CD14-positive monocyte (primary cell): ENCODE data around the gene CREG1. TPM values are rescaled to one million over a fixed set of nuclear protein-coding genes. Genes with fewer than 3 reads are reported as not detected.

Experiments used
- DNase-seq, 3 donors: peaks; one replicate each; pipeline ENCODE4 v3.0.0-alpha.2; 2011 to 2022
- H2AFZ ChIP-seq: 2 replicates; pipeline ENCODE4 v1.6.0; 2012; ENCODE audit warnings: mild to moderate bottlenecking, low read depth, low read length, inconsistent platforms; ENCODE audit not compliant: insufficient read depth, poor library complexity, severe bottlenecking
- H3K27ac ChIP-seq, 2 donors: 1 replicate in 1 of 2; 2 replicates in 1 of 2; pipeline ENCODE4 v1.5.1; 2012 to 2013; ENCODE audit warnings: low read length in 2 of 2, control low read depth in 1 of 2, inconsistent platforms in 1 of 2, low read depth in 1 of 2, mild to moderate bottlenecking in 1 of 2
- H3K27me3 ChIP-seq, 2 donors: one replicate each; pipeline versions ENCODE4 v1.6.0 to v1.6.1; 2011 to 2013; ENCODE audit warnings: low read length in 2 of 2; ENCODE audit not compliant: control insufficient read depth in 2 of 2, insufficient read depth in 2 of 2
- H3K36me3 ChIP-seq, 2 donors: replicated peaks in 1 of 2; 1 replicate in 1 of 2; 2 replicates in 1 of 2; pipeline versions ENCODE4 v1.5.1 to v1.6.1; 2012 to 2013; ENCODE audit warnings: low read length in 2 of 2, control low read depth in 1 of 2, inconsistent platforms in 1 of 2, mild to moderate bottlenecking in 1 of 2; ENCODE audit not compliant: insufficient read depth in 2 of 2, control insufficient read depth in 1 of 2
- H3K4me1 ChIP-seq, 2 donors: 1 replicate in 1 of 2; 2 replicates in 1 of 2; pipeline versions ENCODE4 v1.5.1 to v1.6.1; 2012 to 2013; ENCODE audit warnings: low read length in 2 of 2, control low read depth in 1 of 2, inconsistent platforms in 1 of 2, mild to moderate bottlenecking in 1 of 2, moderate library complexity in 1 of 2; ENCODE audit not compliant: insufficient read depth in 2 of 2, control insufficient read depth in 1 of 2
- H3K4me2 ChIP-seq: replicated peaks from 2 replicates; pipeline ENCODE3; 2012; ENCODE audit warnings: low read length, moderate library complexity, mild to moderate bottlenecking; ENCODE audit not compliant: poor library complexity, severe bottlenecking; ENCODE audit errors: extremely low read depth
- H3K4me3 ChIP-seq, 3 experiments: fragments of 200-600 bp in 1 of 3; sonication (generic) in 1 of 3; replicated peaks in 1 of 3; 1 replicate in 2 of 3; 2 replicates in 1 of 3; pipeline ENCODE4 v1.5.1; 2011 to 2013; ENCODE audit warnings: low read length in 3 of 3, mild to moderate bottlenecking in 3 of 3, control low read depth in 2 of 3, low read depth in 2 of 3, inconsistent platforms in 1 of 3, moderate library complexity in 1 of 3
- H3K79me2 ChIP-seq: 2 replicates; pipeline ENCODE4 v1.6.0; 2012; ENCODE audit warnings: mild to moderate bottlenecking, control low read depth, inconsistent platforms, low read length, moderate library complexity; ENCODE audit not compliant: insufficient read depth
- H3K9ac ChIP-seq: 2 replicates; pipeline ENCODE4 v1.6.0; 2017; ENCODE audit warnings: low read length, mild to moderate bottlenecking; ENCODE audit not compliant: insufficient read depth, poor library complexity, severe bottlenecking
- H3K9me3 ChIP-seq, 2 donors: replicated peaks in 1 of 2; 1 replicate in 1 of 2; 2 replicates in 1 of 2; pipeline versions ENCODE4 v1.5.1 to v1.6.1; 2012 to 2013; ENCODE audit warnings: low read length in 2 of 2, control low read depth in 1 of 2; ENCODE audit not compliant: control insufficient read depth in 1 of 2, insufficient read depth in 1 of 2
- H4K20me1 ChIP-seq: 2 replicates; pipeline ENCODE4 v1.6.0; 2012; ENCODE audit warnings: mild to moderate bottlenecking, low read length, control low read depth, moderate library complexity; ENCODE audit not compliant: insufficient read depth
- H3K27ac Mint-ChIP-seq, 7 donors: one replicate each; pipeline ENCODE4 v1.8.0; 2020; ENCODE audit warnings: mild to moderate bottlenecking in 7 of 7, mixed read lengths in 7 of 7, moderate library complexity in 6 of 7, inconsistent platforms in 2 of 7
- H3K27me3 Mint-ChIP-seq, 3 donors: one replicate each; pipeline ENCODE4 v1.8.0; 2021 to 2022; ENCODE audit warnings: low read depth in 3 of 3, mild to moderate bottlenecking in 3 of 3, mixed read lengths in 3 of 3, moderate library complexity in 3 of 3, inconsistent platforms in 1 of 3
- H3K36me3 Mint-ChIP-seq, 2 donors: one replicate each; pipeline ENCODE4 v1.8.0; 2020; ENCODE audit warnings: mixed read lengths in 2 of 2, inconsistent platforms in 1 of 2, mild to moderate bottlenecking in 1 of 2
- H3K4me1 Mint-ChIP-seq: one replicate; pipeline ENCODE4 v1.8.0; 2020; ENCODE audit warnings: mild to moderate bottlenecking, mixed read lengths
- H3K4me3 Mint-ChIP-seq, 2 donors: one replicate each; pipeline ENCODE4 v1.8.0; 2020; ENCODE audit warnings: mild to moderate bottlenecking in 2 of 2, mixed read lengths in 2 of 2, moderate library complexity in 1 of 2
- H3K9me3 Mint-ChIP-seq, 7 donors: one replicate each; pipeline ENCODE4 v1.8.0; 2020 to 2022; ENCODE audit warnings: mixed read lengths in 7 of 7, mild to moderate bottlenecking in 6 of 7, moderate library complexity in 6 of 7, inconsistent platforms in 2 of 7
- CTCF ChIP-seq: fragments of 200-600 bp; IDR thresholded peaks from one replicate; pipeline ENCODE4 v1.8.0; 2022; ENCODE audit warnings: antibody characterized with exemption, mild to moderate bottlenecking
- WGBS: methylation state at CpG from one replicate; pipeline ENCODE4 v1.1.5; 2013; ENCODE audit warnings: missing lambda C conversion rate; ENCODE audit not compliant: insufficient coverage; 5-methylcytosine and 5-hydroxymethylcytosine counted together
- intact Hi-C, 2 donors: fragments of 100-400 bp; cut with micrococcal nuclease; formaldehyde crosslinking; loops; one replicate each; pipeline versions ENCODE4 v1.15.0 to v1.15.1; 2023
- polyA plus RNA-seq, 3 donors: library from polyadenylated mRNA; depleted of rRNA in 1 of 3; unstranded in 2 of 3; stranded (reverse) in 1 of 3; fragments of 300-500 nt in 2 of 3; fragments of >200 nt in 1 of 3; fragmentation: Illumina TruSeq in 2 of 3; gene quantifications; 1 replicate in 2 of 3; 2 replicates in 1 of 3; pipeline ENCODE4 v1.2.3, GENCODE V29; 2012 to 2021

The CREG1 gene
- polyA plus RNA-seq, 3 donors: 150 to 309 (median 248) TPM

- Mint-ChIP-seq H3K27ac (peak overlapping the region in 1 of 7 donors; percentile 51), H3K36me3 (no peaks in the 10 kb centered on the region), H3K27me3 (peaks cover 0 to 3% (median 3%) of the 10 kb centered on the region in 3 donors), H3K9me3 (no peaks in the 10 kb centered on the region), H3K4me1 (no peaks in the 10 kb centered on the region), H3K4me3 (no peak overlapping the region)
- H3K27ac ChIP-seq: no peak overlapping the region
- WGBS: no CpG with 5 or more reads among the region's 4 CpGs
- intact Hi-C loops: no loop called here
- no peaks in the 10 kb centered on the region for H3K79me2 ChIP-seq
- DNase-seq: no peak
- TF ChIP-seq CTCF: no peak
- H3K4me3 ChIP-seq: no peak overlapping the region
- no peaks in the 10 kb centered on the region for H4K20me1 ChIP-seq
- no peaks in the 10 kb centered on the region for H3K4me1 ChIP-seq
- no peaks in the 10 kb centered on the region for H3K27me3 ChIP-seq
- H3K36me3 ChIP-seq: no peaks in the 10 kb centered on the region
- H3K9ac ChIP-seq: no peak overlapping the region
- H2AFZ ChIP-seq: no peak overlapping the region
- H3K4me2 ChIP-seq: no peak overlapping the region
- no peaks in the 10 kb centered on the region for H3K9me3 ChIP-seq
Measured at GRCh38 chr1:167515893-167516321, 37.7 kb downstream of the CREG1 start.

GRCh38 chr1:167515461-167515860 is 38.1 kb downstream of the CREG1 start:
- Mint-ChIP-seq H3K27me3 (peaks cover 0 to 3% (median 3%) of the 10 kb centered on the region in 3 donors), H3K4me3 (no peak overlapping the region), H3K9me3 (no peaks in the 10 kb centered on the region), H3K36me3 (no peaks in the 10 kb centered on the region), H3K27ac (no peak overlapping the region), H3K4me1 (no peaks in the 10 kb centered on the region)
- no peak for TF ChIP-seq CTCF
- no peak for DNase-seq
- 100% methylated on average over 1 of the region's 3 CpGs for WGBS
- Histone ChIP-seq H3K36me3 (no peaks in the 10 kb centered on the region), H3K4me2 (no peak overlapping the region), H3K27me3 (no peaks in the 10 kb centered on the region), H2AFZ (no peak overlapping the region), H3K4me1 (no peaks in the 10 kb centered on the region), H3K4me3 (no peak overlapping the region), H3K27ac (no peak overlapping the region), H3K9me3 (no peaks in the 10 kb centered on the region), H3K79me2 (no peaks in the 10 kb centered on the region), H3K9ac (no peak overlapping the region), H4K20me1 (no peaks in the 10 kb centered on the region)
- intact Hi-C loops: no loop called here
